Measurements from ENCODE around the gene MPPED2.

Gene MPPED2

GRCh38 chr11:30434901-30435300 is 151.3 kb downstream of the MPPED2 start:
- Histone ChIP-seq H3K79me2 (ENCODE audit: low read length) (no peaks in the 10 kb centered on the region), H3K4me3 (ENCODE audit: low read length) (no peak overlapping the region), H3K9me3 (replicated peaks; ENCODE audit: insufficient read depth, low read length) (no peaks in the 10 kb centered on the region), H3K4me2 (ENCODE audit: low read depth, low read length) (no peak overlapping the region), H4K20me1 (ENCODE audit: insufficient read depth, low read length) (no peaks in the 10 kb centered on the region), H3K9ac (ENCODE audit: low read length) (no peak overlapping the region), H3F3A (ENCODE audit: insufficient read depth, low read length) (no peaks in the 10 kb centered on the region), H3K4me1 (ENCODE audit: low read length) (no peaks in the 10 kb centered on the region), H3K27ac (ENCODE audit: low read length) (no peak overlapping the region), H3K27me3 (replicated peaks; ENCODE audit: insufficient read depth, low read length) (no peaks in the 10 kb centered on the region), H3K9me2 (replicated peaks; ENCODE audit: insufficient read depth, low read length) (no peaks in the 10 kb centered on the region), H2AFZ (ENCODE audit: low read length) (no peak overlapping the region), H3K36me3 (replicated peaks; ENCODE audit: insufficient read depth, low read length) (no peaks in the 10 kb centered on the region)
- DNase-seq, result no peak
- TF ChIP-seq EZH2 (optimal IDR thresholded peaks at IDR 0.05; ENCODE audit: low read depth, low read length) (no peak), EZH2phosphoT487 (IDR thresholded peaks at IDR 0.05; ENCODE audit: low read length) (no peak)
- TF ChIP-seq, protein P1, sequence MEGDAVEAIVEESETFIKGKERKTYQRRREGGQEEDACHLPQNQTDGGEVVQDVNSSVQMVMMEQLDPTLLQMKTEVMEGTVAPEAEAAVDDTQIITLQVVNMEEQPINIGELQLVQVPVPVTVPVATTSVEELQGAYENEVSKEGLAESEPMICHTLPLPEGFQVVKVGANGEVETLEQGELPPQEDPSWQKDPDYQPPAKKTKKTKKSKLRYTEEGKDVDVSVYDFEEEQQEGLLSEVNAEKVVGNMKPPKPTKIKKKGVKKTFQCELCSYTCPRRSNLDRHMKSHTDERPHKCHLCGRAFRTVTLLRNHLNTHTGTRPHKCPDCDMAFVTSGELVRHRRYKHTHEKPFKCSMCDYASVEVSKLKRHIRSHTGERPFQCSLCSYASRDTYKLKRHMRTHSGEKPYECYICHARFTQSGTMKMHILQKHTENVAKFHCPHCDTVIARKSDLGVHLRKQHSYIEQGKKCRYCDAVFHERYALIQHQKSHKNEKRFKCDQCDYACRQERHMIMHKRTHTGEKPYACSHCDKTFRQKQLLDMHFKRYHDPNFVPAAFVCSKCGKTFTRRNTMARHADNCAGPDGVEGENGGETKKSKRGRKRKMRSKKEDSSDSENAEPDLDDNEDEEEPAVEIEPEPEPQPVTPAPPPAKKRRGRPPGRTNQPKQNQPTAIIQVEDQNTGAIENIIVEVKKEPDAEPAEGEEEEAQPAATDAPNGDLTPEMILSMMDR (IDR thresholded peaks at IDR 0.05; ENCODE audit: low read length), result no peak

DNA sequence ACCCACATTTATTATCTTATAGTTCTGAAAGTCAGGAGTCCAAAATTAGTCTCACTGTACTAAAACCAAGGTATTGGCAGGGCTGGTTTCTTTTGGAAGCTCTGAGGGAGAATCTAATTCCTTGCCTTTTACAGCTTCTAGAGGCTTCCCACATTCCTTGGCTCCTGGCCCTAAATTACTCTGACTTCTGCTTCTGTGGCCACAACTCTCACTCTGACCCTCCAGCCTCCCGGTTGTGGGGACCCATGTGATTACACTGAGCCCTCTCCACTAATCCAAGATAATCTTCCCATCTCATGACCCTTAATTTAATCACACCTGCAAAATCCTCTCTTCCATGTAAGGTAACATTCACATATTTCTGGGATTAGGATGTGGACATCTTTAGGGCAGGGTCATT is 152.3 kb downstream of the MPPED2 start:
- TF ChIP-seq, protein P1 (IDR thresholded peaks at IDR 0.05; ENCODE audit: low read length), result no peak
- TF ChIP-seq EZH2 (optimal IDR thresholded peaks at IDR 0.05; ENCODE audit: low read depth, low read length) (no peak), EZH2phosphoT487 (IDR thresholded peaks at IDR 0.05; ENCODE audit: low read length) (no peak)
- Histone ChIP-seq H3K4me3 (ENCODE audit: low read length) (no peak overlapping the region), H3K27ac (ENCODE audit: low read length) (no peak overlapping the region), H3K79me2 (ENCODE audit: low read length) (no peaks in the 10 kb centered on the region), H3K9ac (ENCODE audit: low read length) (no peak overlapping the region), H3K9me2 (replicated peaks; ENCODE audit: insufficient read depth, low read length) (no peaks in the 10 kb centered on the region), H3K4me1 (ENCODE audit: low read length) (no peaks in the 10 kb centered on the region), H3K27me3 (replicated peaks; ENCODE audit: insufficient read depth, low read length) (no peaks in the 10 kb centered on the region), H4K20me1 (ENCODE audit: insufficient read depth, low read length) (no peaks in the 10 kb centered on the region), H3F3A (ENCODE audit: insufficient read depth, low read length) (no peaks in the 10 kb centered on the region), H3K4me2 (ENCODE audit: low read depth, low read length) (no peak overlapping the region), H2AFZ (ENCODE audit: low read length) (no peak overlapping the region), H3K36me3 (replicated peaks; ENCODE audit: insufficient read depth, low read length) (no peaks in the 10 kb centered on the region), H3K9me3 (replicated peaks; ENCODE audit: insufficient read depth, low read length) (no peaks in the 10 kb centered on the region)
- no peak for DNase-seq

- DNase-seq, result no peak
- Histone ChIP-seq H3K27ac (ENCODE audit: low read length) (no peak overlapping the region), H3K9me2 (replicated peaks; ENCODE audit: insufficient read depth, low read length) (no peaks in the 10 kb centered on the region), H3K4me1 (ENCODE audit: low read length) (no peaks in the 10 kb centered on the region), H4K20me1 (ENCODE audit: insufficient read depth, low read length) (no peaks in the 10 kb centered on the region), H3K9ac (ENCODE audit: low read length) (no peak overlapping the region), H2AFZ (ENCODE audit: low read length) (no peak overlapping the region), H3K4me2 (ENCODE audit: low read depth, low read length) (no peak overlapping the region), H3F3A (ENCODE audit: insufficient read depth, low read length) (no peaks in the 10 kb centered on the region), H3K4me3 (ENCODE audit: low read length) (no peak overlapping the region), H3K36me3 (replicated peaks; ENCODE audit: insufficient read depth, low read length) (no peaks in the 10 kb centered on the region), H3K9me3 (replicated peaks; ENCODE audit: insufficient read depth, low read length) (no peaks in the 10 kb centered on the region), H3K79me2 (ENCODE audit: low read length) (no peaks in the 10 kb centered on the region), H3K27me3 (replicated peaks; ENCODE audit: insufficient read depth, low read length) (no peaks in the 10 kb centered on the region)
- TF ChIP-seq, protein P1 (IDR thresholded peaks at IDR 0.05; ENCODE audit: low read length), result no peak
- TF ChIP-seq EZH2 (optimal IDR thresholded peaks at IDR 0.05; ENCODE audit: low read depth, low read length) (no peak), EZH2phosphoT487 (IDR thresholded peaks at IDR 0.05; ENCODE audit: low read length) (no peak)
Measured at GRCh38 chr11:30432716-30433115, 153.4 kb downstream of the MPPED2 start.
